Measurements from ENCODE around the gene AP1AR. TPM values are rescaled to one million over a fixed set of nuclear protein-coding genes. Genes with fewer than 3 reads are reported as not detected.

The AP1AR gene
- total RNA-seq, 1 experiment from 2014 or later: 22.4 TPM

GRCh38 chr4:112231779-112232713, at the start of gene AP1AR (continued):
- TF ChIP-seq PREB (CRISPR knock-in tag; IDR thresholded peaks at IDR 0.05; ENCODE audit: borderline replicate concordance) (no peak), ZNF512 (CRISPR knock-in tag; IDR thresholded peaks at IDR 0.05; ENCODE audit: borderline replicate concordance) (no peak), MAX (CRISPR knock-in tag; IDR thresholded peaks at IDR 0.05) (peak; percentile 92), FOXJ3 (CRISPR knock-in tag; IDR thresholded peaks at IDR 0.05; ENCODE audit: borderline replicate concordance) (no peak), TEAD4 (CRISPR knock-in tag; IDR thresholded peaks at IDR 0.05) (no peak), GTF2I (CRISPR knock-in tag; conservative IDR thresholded peaks at IDR 0.05) (no peak), USF2 (CRISPR knock-in tag; IDR thresholded peaks at IDR 0.05) (peak; percentile 57; the same call in 1 of the 2 replicates), FOXP4 (CRISPR knock-in tag; IDR thresholded peaks at IDR 0.05) (peak; percentile 42; the same call in 1 of the 2 replicates), ATF3 (CRISPR knock-in tag; conservative IDR thresholded peaks at IDR 0.05) (no peak), GABPB1 (CRISPR knock-in tag; IDR thresholded peaks at IDR 0.05) (no peak), HMGA2 (CRISPR knock-in tag; IDR thresholded peaks at IDR 0.05) (no peak), AR (CRISPR knock-in tag; IDR thresholded peaks at IDR 0.05) (no peak), EMX1 (CRISPR knock-in tag; IDR thresholded peaks at IDR 0.05) (no peak), KAT7 (CRISPR knock-in tag; IDR thresholded peaks at IDR 0.05; ENCODE audit: borderline replicate concordance) (no peak; the same call in 1 of the 2 replicates), SOX15 (CRISPR knock-in tag; IDR thresholded peaks at IDR 0.05) (no peak), NFYB (CRISPR knock-in tag; conservative IDR thresholded peaks at IDR 0.05; ENCODE audit: low read depth) (no peak; the same call in 1 of the 2 replicates), NR2C2 (CRISPR knock-in tag; IDR thresholded peaks at IDR 0.05) (no peak)

Data from WTC11 (cell line).